H1 (cell line): ENCODE results near the gene ACMSD. TPM values are rescaled to one million over a fixed set of nuclear protein-coding genes. Genes with fewer than 3 reads are reported as not detected.

ENCODE experiments used
- CTCF ChIA-PET: fragments of 300-600 bp; sonication (Branson Sonifier 250); formaldehyde crosslinking; loops from one replicate; lab custom pipeline; 2021; ENCODE audit not compliant: partially characterized antibody; lab: Charles Lee
- POLR2A ChIA-PET: fragments of 300-600 bp; sonication (Branson Sonifier 250); formaldehyde crosslinking; loops from one replicate; lab custom pipeline; 2021; ENCODE audit warnings: inconsistent platforms; ENCODE audit not compliant: partially characterized antibody; lab: Charles Lee
- DNase-seq, 2 experiments: peaks; one replicate each; pipeline versions ENCODE4 v3.0.0 to v3.0.0-alpha.2; 2010 to 2022; ENCODE audit warnings: low spot score in 2 of 2, low read depth in 1 of 2, mixed read lengths in 1 of 2
- FAIRE-seq: peaks from 2 replicates; lab custom pipeline; 2011; peaks lifted over from hg19 to GRCh38; lab: Jason Lieb, UNC
- H2AFZ ChIP-seq: 2 replicates; pipeline ENCODE4 v1.8.1; 2012; ENCODE audit warnings: low read length, inconsistent platforms
- H2AK5ac ChIP-seq: 2 replicates; pipeline ENCODE4 v1.6.1; 2013; ENCODE audit warnings: low read depth, low read length
- H2BK120ac ChIP-seq: replicated peaks from 2 replicates; pipeline ENCODE3; 2013; ENCODE audit warnings: low read depth, low read length, inconsistent platforms
- H2BK12ac ChIP-seq: 2 replicates; pipeline ENCODE4 v1.6.1; 2013; ENCODE audit warnings: low read depth, low read length
- H2BK15ac ChIP-seq: 2 replicates; pipeline ENCODE4 v1.6.1; 2013; ENCODE audit warnings: low read length
- H2BK20ac ChIP-seq: 2 replicates; pipeline ENCODE4 v1.6.1; 2013; ENCODE audit warnings: low read length
- H2BK5ac ChIP-seq: 2 replicates; pipeline ENCODE4 v1.6.1; 2013; ENCODE audit warnings: low read depth, low read length
- H3K14ac ChIP-seq: 2 replicates; pipeline ENCODE4 v1.6.1; 2013; ENCODE audit warnings: inconsistent platforms; ENCODE audit not compliant: insufficient read length
- H3K18ac ChIP-seq: 2 replicates; pipeline ENCODE4 v1.6.1; 2013; ENCODE audit warnings: low read length; ENCODE audit errors: extremely low read depth
- H3K23ac ChIP-seq: 2 replicates; pipeline ENCODE4 v1.6.1; 2013; ENCODE audit warnings: inconsistent platforms; ENCODE audit not compliant: insufficient read length
- H3K23me2 ChIP-seq: 2 replicates; pipeline ENCODE4 v1.6.1; 2013; ENCODE audit warnings: low read depth, low read length
- H3K27ac ChIP-seq: 2 replicates; pipeline ENCODE4 v1.6.1; 2011; ENCODE audit warnings: low read depth, low read length, inconsistent platforms
- H3K27me3 ChIP-seq, 4 experiments: replicated peaks in 1 of 4; 1 replicate in 1 of 4; 2 replicates in 3 of 4; pipeline versions ENCODE4 v1.6.1 to v1.8.1; 2011 to 2013; ENCODE audit warnings: low read length in 3 of 4, mild to moderate bottlenecking in 3 of 4, inconsistent platforms in 2 of 4, mixed read lengths in 2 of 4, moderate library complexity in 1 of 4; ENCODE audit not compliant: control insufficient read depth in 3 of 4, insufficient read depth in 3 of 4; ENCODE audit errors: extremely low read depth in 1 of 4
- H3K36me3 ChIP-seq, 4 experiments: 2 replicates each; pipeline versions ENCODE4 v1.6.1 to v1.8.1; 2011 to 2013; ENCODE audit warnings: mild to moderate bottlenecking in 4 of 4, low read length in 3 of 4, moderate library complexity in 2 of 4, control low read depth in 1 of 4, inconsistent platforms in 1 of 4; ENCODE audit not compliant: insufficient read depth in 4 of 4, control insufficient read depth in 2 of 4
- H3K4ac ChIP-seq: replicated peaks from 2 replicates; pipeline ENCODE3; 2013; ENCODE audit warnings: low read length, low read depth, mixed read lengths, inconsistent platforms; ENCODE audit not compliant: insufficient read length
- H3K4me1 ChIP-seq, 4 experiments: replicated peaks in 1 of 4; 1 replicate in 1 of 4; 2 replicates in 3 of 4; pipeline versions ENCODE4 v1.6.1 to v1.8.1; 2011 to 2013; ENCODE audit warnings: low read length in 3 of 4, inconsistent platforms in 2 of 4, mixed read lengths in 1 of 4; ENCODE audit not compliant: insufficient read depth in 4 of 4, control insufficient read depth in 3 of 4
- H3K4me2 ChIP-seq, 2 experiments: 2 replicates each; pipeline versions ENCODE4 v1.6.1 to v1.8.1; 2011 to 2013; ENCODE audit warnings: low read depth in 2 of 2, low read length in 2 of 2, control low read depth in 1 of 2, inconsistent platforms in 1 of 2, mild to moderate bottlenecking in 1 of 2; ENCODE audit not compliant: insufficient read depth in 1 of 2
- H3K4me3 ChIP-seq, 4 experiments: fragments of 200-600, 300-600 bp in 1 of 4; sonication (generic), shearing (Covaris generic), sonication (Bioruptor Twin) in 1 of 4; 2 replicates each; pipeline versions ENCODE4 v1.5.1 to v1.8.1; 2011 to 2016; ENCODE audit warnings: low read length in 4 of 4, low read depth in 3 of 4, control low read depth in 2 of 4, inconsistent platforms in 2 of 4, mild to moderate bottlenecking in 2 of 4, mixed read lengths in 1 of 4, moderate library complexity in 1 of 4; ENCODE audit not compliant: insufficient read depth in 2 of 4; ENCODE audit errors: extremely low read depth in 1 of 4
- H3K56ac ChIP-seq: replicated peaks from 2 replicates; pipeline ENCODE3; 2013; ENCODE audit warnings: low read depth, mild to moderate bottlenecking, mixed read lengths, low read length, inconsistent platforms; ENCODE audit not compliant: insufficient read length
- H3K79me1 ChIP-seq: 2 replicates; pipeline ENCODE4 v1.6.1; 2013; ENCODE audit warnings: low read depth, low read length, control low read depth
- H3K79me2 ChIP-seq, 2 experiments: 2 replicates each; pipeline versions ENCODE4 v1.6.1 to v1.8.1; 2012 to 2013; ENCODE audit warnings: low read length in 2 of 2, mild to moderate bottlenecking in 2 of 2, inconsistent platforms in 1 of 2; ENCODE audit not compliant: insufficient read depth in 2 of 2, control insufficient read depth in 1 of 2
- H3K9ac ChIP-seq, 4 experiments: replicated peaks in 1 of 4; 1 replicate in 1 of 4; 2 replicates in 3 of 4; pipeline versions ENCODE4 v1.6.1 to v1.8.1; 2011 to 2013; ENCODE audit warnings: low read depth in 3 of 4, low read length in 3 of 4, control low read depth in 2 of 4, mild to moderate bottlenecking in 2 of 4, moderate library complexity in 2 of 4, inconsistent platforms in 1 of 4; ENCODE audit errors: extremely low read depth in 1 of 4
- H3K9me3 ChIP-seq, 2 experiments: 2 replicates each; pipeline versions ENCODE4 v1.6.1 to v1.8.1; 2012 to 2013; ENCODE audit warnings: mild to moderate bottlenecking in 2 of 2, moderate library complexity in 2 of 2, control low read depth in 1 of 2, inconsistent platforms in 1 of 2, low read depth in 1 of 2, low read length in 1 of 2, mixed read lengths in 1 of 2; ENCODE audit not compliant: insufficient read depth in 2 of 2
- H4K20me1 ChIP-seq, 2 experiments: replicated peaks in 1 of 2; 2 replicates each; pipeline versions ENCODE3 to v1.8.1; 2011 to 2013; ENCODE audit warnings: inconsistent platforms in 2 of 2, low read length in 2 of 2, mild to moderate bottlenecking in 1 of 2; ENCODE audit not compliant: insufficient read depth in 2 of 2, control insufficient read depth in 1 of 2
- H4K5ac ChIP-seq: 2 replicates; pipeline ENCODE4 v1.6.1; 2013; ENCODE audit warnings: low read length, low read depth, mixed read lengths, inconsistent platforms; ENCODE audit not compliant: insufficient read length
- H4K8ac ChIP-seq: 2 replicates; pipeline ENCODE4 v1.8.0; 2013; ENCODE audit warnings: mild to moderate bottlenecking, moderate library complexity, low read length, inconsistent platforms; ENCODE audit not compliant: insufficient read depth; ENCODE audit errors: extremely low read depth
- H4K91ac ChIP-seq: replicated peaks from 2 replicates; pipeline ENCODE3; 2013; ENCODE audit warnings: low read length, mixed read lengths, inconsistent platforms; ENCODE audit not compliant: insufficient read length
- BRCA1 ChIP-seq: IDR thresholded peaks from 2 replicates; pipeline ENCODE4 v1.6.1; 2012; ENCODE audit warnings: low read depth, low read length, improper control_type of control experiment
- CHD1 ChIP-seq: IDR thresholded peaks from 2 replicates; pipeline ENCODE4 v1.6.1; 2012; ENCODE audit warnings: low read depth, low read length, improper control_type of control experiment
- GTF2F1 ChIP-seq: IDR thresholded peaks from 2 replicates; pipeline ENCODE4 v1.6.1; 2012; ENCODE audit warnings: low read depth, low read length, improper control_type of control experiment, borderline replicate concordance
- HDAC2 ChIP-seq, 2 experiments: fragments of 300-600 bp in 1 of 2; sonication (generic) in 1 of 2; IDR thresholded peaks; 2 replicates each; pipeline ENCODE4 v1.6.1; 2011 to 2012; ENCODE audit warnings: low read depth in 2 of 2, low read length in 2 of 2, mild to moderate bottlenecking in 2 of 2, moderate library complexity in 2 of 2, borderline replicate concordance in 1 of 2, inconsistent platforms in 1 of 2
- KDM4A ChIP-seq: IDR thresholded peaks from one replicate; pipeline ENCODE4 v1.7.1; 2012; ENCODE audit warnings: low read depth, mild to moderate bottlenecking, moderate library complexity, low read length, inconsistent platforms; ENCODE audit not compliant: severe bottlenecking
- RBBP5 ChIP-seq: IDR thresholded peaks from 2 replicates; pipeline ENCODE4 v1.7.1; 2012; ENCODE audit warnings: low read depth, mild to moderate bottlenecking, inconsistent platforms, low read length, moderate library complexity, borderline replicate concordance
- TBP ChIP-seq: IDR thresholded peaks from 2 replicates; pipeline ENCODE4 v1.6.1; 2011; ENCODE audit warnings: low read depth, low read length, improper control_type of control experiment
- WGBS, 2 experiments: shearing (Covaris generic) in 1 of 2; methylation state at CpG; one replicate each; pipeline versions ENCODE4 v1.1.6 to v1.1.7; 2013 to 2015; ENCODE audit warnings: low lambda C conversion rate in 2 of 2, mixed read lengths in 2 of 2, inconsistent platforms in 1 of 2, low coverage in 1 of 2, missing lambda C conversion rate in 1 of 2; ENCODE audit not compliant: insufficient replicate concordance in 2 of 2, insufficient coverage in 1 of 2, insufficient read length in 1 of 2; ENCODE audit errors: extremely low coverage in 1 of 2, missing lambda C conversion rate in 1 of 2; 5-methylcytosine and 5-hydroxymethylcytosine counted together
- polyA plus RNA-seq, 7 experiments: library from polyadenylated mRNA; depleted of rRNA in 3 of 7; stranded (reverse) in 5 of 7; unstranded in 2 of 7; fragments of >200 nt in 5 of 7; fragments of 200-250 nt in 2 of 7; gene quantifications; 1 replicate in 5 of 7; 2 replicates in 1 of 7; 4 replicates in 1 of 7; pipeline versions ENCODE4 v1.2.1 to v1.2.3, GENCODE V29; 2011 to 2013; ENCODE audit warnings: missing spikeins in 2 of 7, mixed read lengths in 2 of 7
- total RNA-seq: library from RNA; stranded (reverse); fragmentation: NEBNext Ultra II Directional; extraction: Animal tissue kit (Norgen Biotek cat#: 25700); gene quantifications from 2 replicates; pipeline ENCODE4 v1.2.1, GENCODE V29; 2021
- TF ChIP-seq, protein P1 (sequence below): IDR thresholded peaks from 2 replicates; pipeline ENCODE4 v1.6.1; 2012; ENCODE audit warnings: low read length, inconsistent platforms

ACMSD gene
- total and polyA plus RNA-seq, 2 of the 8 experiments (the other 6 are each of a cell fraction or from before 2014, with no cell fraction given): not detected

DNA sequence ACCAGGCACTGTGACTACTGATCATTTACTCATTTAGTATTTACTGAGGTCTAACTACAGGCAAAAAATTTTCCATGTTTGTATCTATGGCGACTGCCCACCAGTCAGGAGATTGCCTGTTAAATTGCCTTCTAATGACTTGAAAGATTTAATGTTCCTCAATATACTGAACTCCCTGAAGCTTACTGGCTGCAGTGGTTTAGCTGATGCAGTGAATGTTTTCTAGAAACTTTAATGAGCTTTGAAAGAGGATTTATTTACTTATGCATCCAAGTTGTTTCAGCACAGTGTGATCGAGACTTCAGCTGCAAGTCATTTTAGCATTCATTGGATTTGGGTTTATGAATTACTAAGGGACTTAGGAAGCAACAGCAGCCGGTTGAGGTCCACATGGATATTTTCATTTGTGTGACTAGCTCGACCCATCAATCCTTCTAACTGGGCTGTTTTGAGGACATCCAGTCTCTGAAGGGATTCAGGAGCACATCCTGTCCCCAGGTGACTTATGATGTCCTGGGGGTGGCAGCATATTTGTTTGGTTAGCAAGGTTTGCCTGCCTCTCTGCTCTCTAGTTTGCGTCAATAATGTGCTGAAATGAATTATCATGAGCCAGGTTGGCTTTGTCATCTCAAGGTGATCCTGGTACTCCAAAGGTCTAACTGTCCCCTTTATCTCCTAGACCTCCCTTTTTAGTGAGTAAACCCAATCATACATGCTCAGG is 26.8 kb downstream of the ACMSD start:
- no peak overlapping the region for H2BK12ac ChIP-seq
- no peaks in the 10 kb centered on the region for H3K23me2 ChIP-seq
- H2BK15ac ChIP-seq: no peak overlapping the region; the same call in 1 of the 2 replicates
- no peak overlapping the region for H3K56ac ChIP-seq
- H3K27ac ChIP-seq: no peak overlapping the region
- no peak overlapping the region for H3K4ac ChIP-seq
- POLR2A ChIA-PET: no interaction called here
- no peak overlapping the region for H2BK20ac ChIP-seq
- no peak overlapping the region for H4K8ac ChIP-seq
- H3K4me2 ChIP-seq: no peak overlapping the region
- no peaks in the 10 kb centered on the region for H3K9me3 ChIP-seq
- no peak overlapping the region for H3K14ac ChIP-seq
- H3K18ac ChIP-seq: no peak overlapping the region
- no peak overlapping the region for H3K9ac ChIP-seq
- no peaks in the 10 kb centered on the region for H3K79me2 ChIP-seq
- no peaks in the 10 kb centered on the region for H3K79me1 ChIP-seq
- H2AK5ac ChIP-seq: no peak overlapping the region
- no peak overlapping the region for H2BK120ac ChIP-seq
- no peak overlapping the region for H3K4me3 ChIP-seq
- FAIRE-seq (no peak), DNase-seq (no peak)
- H4K91ac ChIP-seq: no peak overlapping the region
- no peak overlapping the region for H3K23ac ChIP-seq
- H3K4me1 ChIP-seq: no peaks in the 10 kb centered on the region
- 84% methylated on average over 5 of the region's 5 CpGs; no CpG with 5 or more reads in 1 of the 2 experiments for WGBS, 2 experiments
- no peak overlapping the region for H2BK5ac ChIP-seq
- CTCF ChIA-PET: no interaction called here
- H4K20me1 ChIP-seq: peaks cover 0 to 2% of the 10 kb centered on the region in 2 experiments
- no peaks in the 10 kb centered on the region for H3K36me3 ChIP-seq
- H4K5ac ChIP-seq: no peak overlapping the region
- H3K27me3 ChIP-seq: no peaks in the 10 kb centered on the region
- no peak overlapping the region for H2AFZ ChIP-seq
- no peak for TF ChIP-seq CHD1
- TF ChIP-seq HDAC2 (IDR thresholded peaks at IDR 0.05; ENCODE audit: borderline replicate concordance in 1 of 2, low read depth in 2 of 2, low read length in 2 of 2): no peak
- no peak for TF ChIP-seq TBP
- no peak for TF ChIP-seq RBBP5
- no peak for TF ChIP-seq GTF2F1
- no peak for TF ChIP-seq KDM4A
- TF ChIP-seq, protein P1, sequence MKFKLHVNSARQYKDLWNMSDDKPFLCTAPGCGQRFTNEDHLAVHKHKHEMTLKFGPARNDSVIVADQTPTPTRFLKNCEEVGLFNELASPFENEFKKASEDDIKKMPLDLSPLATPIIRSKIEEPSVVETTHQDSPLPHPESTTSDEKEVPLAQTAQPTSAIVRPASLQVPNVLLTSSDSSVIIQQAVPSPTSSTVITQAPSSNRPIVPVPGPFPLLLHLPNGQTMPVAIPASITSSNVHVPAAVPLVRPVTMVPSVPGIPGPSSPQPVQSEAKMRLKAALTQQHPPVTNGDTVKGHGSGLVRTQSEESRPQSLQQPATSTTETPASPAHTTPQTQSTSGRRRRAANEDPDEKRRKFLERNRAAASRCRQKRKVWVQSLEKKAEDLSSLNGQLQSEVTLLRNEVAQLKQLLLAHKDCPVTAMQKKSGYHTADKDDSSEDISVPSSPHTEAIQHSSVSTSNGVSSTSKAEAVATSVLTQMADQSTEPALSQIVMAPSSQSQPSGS: no peak
- no peak for TF ChIP-seq BRCA1
